GM13977 (cell line): Measurements from ENCODE around the gene DMTF1.

ENCODE experiments used
- DNase-seq: peaks from one replicate; pipeline ENCODE4 v3.0.0; 2012; ENCODE audit warnings: low spot score
- in situ Hi-C: fragments of 300-500 bp; cut with MboI; formaldehyde crosslinking; loops from one replicate; pipeline ENCODE4 v1.12.0; 2022; ENCODE audit warnings: low sequenced_read_pairs, low pct_unique_long_range_greater_than_20kb, mixed read lengths, inconsistent platforms; ENCODE audit not compliant: unreplicated experiment
- TF ChIP-seq, protein P1 (sequence below): IDR thresholded peaks from 2 replicates; pipeline ENCODE4 v1.5.1; 2012; ENCODE audit warnings: mild to moderate bottlenecking, control low read depth; ENCODE audit not compliant: insufficient read depth; ENCODE audit errors: extremely low read depth, missing control alignments

DMTF1 gene

DNA sequence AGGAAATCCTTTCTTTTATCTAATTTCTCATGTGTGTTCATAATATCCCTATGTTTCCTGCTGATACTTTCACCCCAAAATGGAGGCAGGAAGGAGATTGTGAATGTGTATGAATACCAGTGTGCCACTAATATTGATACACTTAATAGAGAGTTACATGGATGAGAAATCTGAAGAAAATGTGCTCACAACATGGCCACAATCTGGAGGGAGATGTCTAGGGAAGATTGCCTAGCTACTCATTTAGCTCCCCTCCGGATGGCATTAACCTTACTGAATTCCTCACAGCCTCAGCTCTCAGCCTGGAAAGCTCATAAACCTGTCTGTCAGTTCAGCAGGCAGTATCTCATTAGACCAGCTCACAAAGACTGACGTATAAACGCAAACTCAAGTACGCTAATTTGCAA is 23.4 kb upstream of the DMTF1 start:
- in situ Hi-C loops, result no loop called here
- DNase-seq, result no peak
- TF ChIP-seq, protein P1, sequence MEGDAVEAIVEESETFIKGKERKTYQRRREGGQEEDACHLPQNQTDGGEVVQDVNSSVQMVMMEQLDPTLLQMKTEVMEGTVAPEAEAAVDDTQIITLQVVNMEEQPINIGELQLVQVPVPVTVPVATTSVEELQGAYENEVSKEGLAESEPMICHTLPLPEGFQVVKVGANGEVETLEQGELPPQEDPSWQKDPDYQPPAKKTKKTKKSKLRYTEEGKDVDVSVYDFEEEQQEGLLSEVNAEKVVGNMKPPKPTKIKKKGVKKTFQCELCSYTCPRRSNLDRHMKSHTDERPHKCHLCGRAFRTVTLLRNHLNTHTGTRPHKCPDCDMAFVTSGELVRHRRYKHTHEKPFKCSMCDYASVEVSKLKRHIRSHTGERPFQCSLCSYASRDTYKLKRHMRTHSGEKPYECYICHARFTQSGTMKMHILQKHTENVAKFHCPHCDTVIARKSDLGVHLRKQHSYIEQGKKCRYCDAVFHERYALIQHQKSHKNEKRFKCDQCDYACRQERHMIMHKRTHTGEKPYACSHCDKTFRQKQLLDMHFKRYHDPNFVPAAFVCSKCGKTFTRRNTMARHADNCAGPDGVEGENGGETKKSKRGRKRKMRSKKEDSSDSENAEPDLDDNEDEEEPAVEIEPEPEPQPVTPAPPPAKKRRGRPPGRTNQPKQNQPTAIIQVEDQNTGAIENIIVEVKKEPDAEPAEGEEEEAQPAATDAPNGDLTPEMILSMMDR, result no peak

DNA sequence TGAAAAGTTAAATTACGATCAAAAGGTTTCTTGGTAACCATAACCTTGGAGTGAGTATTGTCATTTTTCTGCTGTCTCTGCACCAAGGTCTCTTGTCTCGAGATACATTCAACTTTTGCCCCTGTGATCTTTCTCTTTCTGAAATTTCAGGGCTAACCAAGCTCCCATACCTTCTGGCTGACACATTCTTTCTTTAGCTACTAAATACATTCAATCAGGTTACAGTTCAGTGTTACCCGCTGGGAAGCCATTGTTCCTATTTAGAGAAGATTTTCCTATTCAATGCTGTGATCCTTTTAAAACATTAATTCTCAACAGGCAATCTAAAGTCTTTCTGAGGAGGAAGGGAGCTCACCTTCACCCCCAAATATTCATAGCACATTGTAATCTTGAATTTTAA is 22.9 kb upstream of the DMTF1 start:
- in situ Hi-C loops, result no loop called here
- no peak for DNase-seq
- TF ChIP-seq, protein P1, result no peak

- TF ChIP-seq, protein P1, result no peak
- in situ Hi-C loops, result loop anchor here (10.0 kb wide), 1 partner anchor 55 kb away; no protein-coding TSS in a partner anchor
- DNase-seq, result no peak
Observed at GRCh38 chr7:87129848-87130247, 22.4 kb upstream of the DMTF1 start.

DNA sequence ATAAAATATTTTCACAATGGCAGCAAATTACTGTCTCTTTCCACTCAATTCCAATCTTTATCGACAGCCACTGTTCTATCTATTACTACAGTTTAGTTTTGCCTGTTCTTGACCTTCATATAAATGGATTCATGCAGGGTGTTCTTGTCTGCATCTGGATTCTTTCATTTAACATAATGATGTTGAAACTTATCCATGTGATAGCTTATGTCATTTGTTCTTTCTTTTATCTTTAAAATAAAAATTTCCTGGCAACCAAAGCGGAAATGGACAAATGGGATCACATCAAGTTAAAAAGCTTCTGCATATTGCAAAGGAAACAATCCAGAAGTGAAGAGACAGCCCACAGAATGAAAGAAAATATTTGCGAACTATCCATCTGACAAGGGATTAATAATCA is 20.5 kb upstream of the DMTF1 start:
- in situ Hi-C loops, result loop anchor here (10.0 kb wide), 1 partner anchor 57 kb away; no protein-coding TSS in a partner anchor
- TF ChIP-seq, protein P1, result no peak
- no peak for DNase-seq

GRCh38 chr7:87137271-87137670 is 15.0 kb upstream of the DMTF1 start:
- TF ChIP-seq, protein P1, result no peak
- in situ Hi-C loops, result loop anchor here (10.0 kb wide), 1 partner anchor 62 kb away; no protein-coding TSS in a partner anchor
- no peak for DNase-seq

DNA sequence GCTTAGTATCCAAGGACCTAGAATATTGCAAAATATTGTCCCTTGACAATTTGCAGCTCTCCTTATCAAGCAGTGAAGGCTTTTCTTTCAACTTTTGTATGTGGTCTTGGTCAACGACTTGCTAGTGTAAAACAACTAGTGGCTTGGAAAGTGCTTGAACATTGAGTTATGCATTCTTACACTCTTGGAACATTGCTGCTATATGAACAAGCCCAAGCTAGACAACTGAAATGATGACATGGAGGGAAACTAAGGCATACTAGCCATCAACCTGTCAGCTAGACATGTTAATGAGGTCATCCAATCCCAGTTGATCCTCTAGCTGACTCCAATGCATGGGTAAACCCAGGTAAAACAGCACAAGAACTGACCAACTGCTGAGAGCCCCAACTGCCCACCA is 12.7 kb upstream of the DMTF1 start:
- TF ChIP-seq, protein P1, result no peak
- in situ Hi-C loops, result loop anchor here (10.0 kb wide), 1 partner anchor 65 kb away; no protein-coding TSS in a partner anchor
- no peak for DNase-seq
